Activated CD4-positive, alpha-beta T cell treated with anti-CD3 and anti-CD28 coated beads, Interleukin-2, amount 10 ng/mL, durations not matched to agents 7 days and 5 days (primary cell): ENCODE results near the gene SMG6. TPM values are rescaled to one million over a fixed set of nuclear protein-coding genes. Genes with fewer than 3 reads are reported as not detected.
A peak's percentile ranks its signal among the peaks of the same experiment; 100 is the strongest.
"Not testable (repeated sequence)": the region's sequence is repeated elsewhere in the genome, so short reads cannot be mapped to it uniquely, and the experiment has no call there.

Experiments used
- CTCF ChIA-PET: fragments of 350-600 bp; sonication (Branson Sonifier 250); formaldehyde crosslinking; loops from one replicate; lab custom pipeline; 2021; ENCODE audit warnings: antibody characterized with exemption; lab: Charles Lee
- POLR2A ChIA-PET: fragments of 350-600 bp; sonication (Branson Sonifier 250); formaldehyde crosslinking; loops from one replicate; lab custom pipeline; 2021; ENCODE audit warnings: antibody characterized with exemption; lab: Charles Lee
- DNase-seq: peaks from one replicate; pipeline ENCODE4 v3.0.0-alpha.2; 2020
- H3K27ac Mint-ChIP-seq: one replicate; pipeline ENCODE4 v1.8.0; 2021; ENCODE audit warnings: mild to moderate bottlenecking, moderate library complexity, mixed read lengths
- H3K27me3 Mint-ChIP-seq: one replicate; pipeline ENCODE4 v1.8.0; 2021; ENCODE audit warnings: mixed read lengths
- H3K36me3 Mint-ChIP-seq: one replicate; pipeline ENCODE4 v1.8.0; 2021; ENCODE audit warnings: low read depth, mixed read lengths
- H3K4me1 Mint-ChIP-seq: one replicate; pipeline ENCODE4 v1.8.0; 2021; ENCODE audit warnings: mixed read lengths
- H3K4me3 Mint-ChIP-seq: one replicate; pipeline ENCODE4 v1.8.0; 2021; ENCODE audit warnings: mild to moderate bottlenecking, moderate library complexity, mixed read lengths
- H3K9me3 Mint-ChIP-seq: one replicate; pipeline ENCODE4 v1.8.0; 2021; ENCODE audit warnings: mixed read lengths
- total RNA-seq, 2 experiments: library from RNA; stranded (reverse); gene quantifications; one replicate each; pipeline ENCODE4 v1.2.3, GENCODE V29; 2021

The SMG6 gene
- total RNA-seq, 2 experiments from 2014 or later, result 44.3 to 51.1 TPM

DNA sequence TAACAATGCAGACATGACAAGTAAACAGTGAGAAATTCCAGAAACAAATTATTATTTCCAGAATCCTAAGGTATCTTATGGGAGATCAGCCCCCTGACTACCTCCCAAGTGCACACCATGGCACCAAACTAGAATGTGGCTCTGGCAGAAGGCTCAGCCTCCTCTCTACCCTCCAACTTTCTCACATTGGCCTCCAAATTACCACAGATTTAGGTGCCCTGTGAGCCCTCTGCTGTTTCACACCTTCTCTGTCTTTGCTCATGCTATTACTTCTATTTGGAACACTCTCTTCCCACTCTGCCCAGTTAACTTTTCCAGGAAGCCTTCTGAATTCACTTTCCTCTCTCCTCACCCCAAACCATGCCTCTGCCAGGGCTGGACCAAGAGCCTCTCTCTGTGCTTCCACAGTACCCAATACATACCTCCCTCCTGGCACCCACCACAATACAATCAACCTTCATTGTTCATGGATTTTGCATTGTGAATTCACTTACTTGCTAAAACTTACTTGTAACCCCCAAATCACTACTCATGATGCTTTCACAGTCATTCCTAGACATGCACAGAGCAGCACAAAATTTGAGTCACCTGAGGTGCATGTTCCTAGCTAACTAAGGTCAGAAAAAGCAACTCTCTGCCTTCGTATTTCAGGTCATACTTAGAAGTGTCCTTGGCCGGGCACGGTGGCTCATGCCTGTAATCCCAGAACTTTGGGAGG, 31.4 kb downstream of the SMG6 start:
- CTCF ChIA-PET, result interaction anchor here (1.0 to 2.6 kb wide), 3 partner anchors 12 to 217 kb away, joined by 3 to 8 read pairs (median 6); partner anchors contain the start of gene HIC1

DNA sequence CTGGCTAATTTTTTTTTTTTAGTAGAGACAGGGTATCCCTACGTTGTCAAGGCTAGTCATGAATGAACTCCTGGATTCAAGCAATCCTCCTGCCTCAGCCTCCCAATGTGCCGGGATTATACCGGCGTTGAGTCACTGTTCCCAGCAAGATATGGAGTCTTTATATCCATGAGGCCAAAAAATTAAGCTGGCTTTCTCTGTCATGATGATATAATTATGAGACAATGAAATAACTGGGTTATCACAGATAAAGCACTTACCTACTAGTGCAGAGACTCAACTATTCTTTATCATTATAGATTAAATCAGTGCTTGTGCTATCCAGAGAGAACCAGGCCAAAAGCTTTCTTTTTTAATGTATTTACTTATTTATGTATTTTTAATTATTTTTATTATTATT, 36.2 kb downstream of the SMG6 start:
- H3K9me3 Mint-ChIP-seq, result no peaks in the 10 kb centered on the region
- H3K27ac Mint-ChIP-seq, result peak overlapping the region; percentile 96
- H3K27me3 Mint-ChIP-seq, result no peaks in the 10 kb centered on the region
- CTCF ChIA-PET, result interaction anchor here (1.2 to 3.6 kb wide), 4 partner anchors 8 to 214 kb away, joined by 3 to 20 read pairs (median 4); partner anchors contain the start of gene HIC1
- H3K36me3 Mint-ChIP-seq, result peaks cover 52% of the 10 kb centered on the region
- H3K4me3 Mint-ChIP-seq, result peak overlapping the region; percentile 74
- POLR2A ChIA-PET, result no interaction called here
- DNase-seq, result no peak
- H3K4me1 Mint-ChIP-seq, result peaks cover 81% of the 10 kb centered on the region

More for the DNA sequence above, 31.4 kb downstream of the SMG6 start:
- Mint-ChIP-seq H3K27me3 (no peaks in the 10 kb centered on the region), H3K27ac (peak overlapping the region; percentile 65), H3K36me3 (peaks cover 55% of the 10 kb centered on the region), H3K4me3 (no peak overlapping the region), H3K9me3 (no peaks in the 10 kb centered on the region), H3K4me1 (peaks cover 74% of the 10 kb centered on the region)
- POLR2A ChIA-PET, result no interaction called here
- DNase-seq, result no peak

DNA sequence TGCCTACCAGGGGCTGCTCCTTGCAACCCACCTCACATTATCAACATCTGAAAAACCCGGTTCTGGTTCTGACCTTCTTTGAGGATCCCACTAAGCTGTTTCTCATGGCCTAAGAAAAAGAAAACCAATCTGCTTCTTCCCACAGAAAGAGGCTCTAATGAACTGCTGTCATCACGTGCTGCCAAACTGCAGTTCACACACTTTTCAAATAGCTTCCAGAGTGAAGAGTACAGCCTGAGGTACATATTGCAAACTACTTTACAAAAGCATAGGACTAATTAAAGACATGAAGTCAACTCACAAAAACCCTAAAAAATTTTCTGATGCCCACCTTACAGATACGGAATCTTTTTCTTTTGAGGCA, 36.7 kb downstream of the SMG6 start:
- DNase-seq, result peak; percentile 22
- H3K27me3 Mint-ChIP-seq, result no peaks in the 10 kb centered on the region
- ChIA-PET POLR2A (interaction anchor here (0.6 kb wide), 1 partner anchor 176 kb away, joined by 3 read pairs; no protein-coding TSS in a partner anchor), CTCF (interaction anchor here (0.6 to 3.6 kb wide), 7 partner anchors 9 to 230 kb away, joined by 3 to 20 read pairs (median 4); partner anchors contain the start of gene HIC1)
- H3K36me3 Mint-ChIP-seq, result peaks cover 51% of the 10 kb centered on the region
- peak overlapping the region; percentile 96 for H3K27ac Mint-ChIP-seq
- no peaks in the 10 kb centered on the region for H3K9me3 Mint-ChIP-seq
- peak overlapping the region; percentile 74 for H3K4me3 Mint-ChIP-seq
- peaks cover 81% of the 10 kb centered on the region for H3K4me1 Mint-ChIP-seq

DNA sequence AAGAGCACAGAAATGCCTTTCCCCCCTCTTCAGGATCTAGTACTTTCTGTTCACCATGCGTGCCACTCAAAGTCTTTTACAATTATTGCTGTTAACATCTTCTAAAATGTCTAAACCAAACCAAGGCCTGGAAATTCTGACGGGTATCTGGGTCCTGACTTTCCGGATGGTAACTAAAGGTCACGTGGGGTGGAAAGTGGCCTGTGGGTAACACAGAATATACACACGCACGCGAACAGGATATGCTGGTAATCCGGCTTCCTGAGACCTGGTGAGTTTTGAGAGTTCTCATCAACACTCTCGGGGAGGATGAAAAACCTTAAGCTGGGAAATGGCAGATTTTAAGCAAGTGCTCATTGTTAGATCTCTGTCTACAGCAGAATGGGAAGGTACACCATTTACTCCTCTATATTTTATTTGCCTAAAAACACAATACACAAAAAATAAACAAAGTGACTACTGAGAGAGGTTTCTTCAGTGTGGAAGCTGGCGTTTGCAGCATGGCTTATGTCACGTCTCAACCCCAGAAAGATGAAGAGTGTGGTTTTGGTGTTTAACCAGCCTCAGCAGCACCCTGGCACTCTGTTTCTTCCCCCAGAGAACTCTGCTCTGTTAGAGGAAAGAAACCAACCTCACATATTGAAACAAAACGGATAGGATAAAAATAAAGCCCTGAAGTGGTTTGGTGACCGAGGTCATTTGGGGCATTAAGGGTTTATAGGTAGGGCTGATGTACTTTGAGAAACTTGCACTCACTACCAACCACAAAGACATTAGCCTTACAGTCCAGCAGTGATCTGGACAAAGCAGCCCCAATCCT, 37.3 kb downstream of the SMG6 start:
- ChIA-PET CTCF (interaction anchor here (0.6 to 3.2 kb wide), 10 partner anchors 13 to 230 kb away, joined by 3 to 15 read pairs (median 4); partner anchors contain the start of gene HIC1), POLR2A (interaction anchor here (0.6 kb wide), 1 partner anchor 175 kb away, joined by 3 read pairs; no protein-coding TSS in a partner anchor)
- peak; percentile 95 for DNase-seq
- Mint-ChIP-seq H3K36me3 (peaks cover 54% of the 10 kb centered on the region), H3K9me3 (no peaks in the 10 kb centered on the region), H3K27me3 (no peaks in the 10 kb centered on the region), H3K4me3 (peak overlapping the region; percentile 74), H3K27ac (peak overlapping the region; percentile 96), H3K4me1 (peaks cover 84% of the 10 kb centered on the region)

DNA sequence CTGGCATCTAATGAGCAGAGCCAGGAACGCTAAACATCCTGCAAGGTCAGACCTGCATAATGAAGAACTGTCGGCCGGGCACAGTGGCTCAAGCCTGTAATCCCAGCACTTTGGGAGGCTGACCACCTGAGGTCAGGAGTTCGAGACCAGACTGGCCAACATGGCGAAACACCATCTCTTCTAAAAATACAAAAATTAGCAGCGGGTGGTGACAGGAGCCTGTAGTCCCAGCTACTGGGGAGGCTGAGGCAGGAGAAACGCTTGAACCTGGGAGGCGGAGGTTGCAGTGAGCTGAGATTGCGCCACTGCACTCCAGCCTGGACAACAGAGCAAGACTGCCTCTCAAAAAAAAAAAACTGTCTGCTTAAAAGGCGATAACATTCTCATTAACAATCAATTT, 38.4 kb downstream of the SMG6 start:
- Mint-ChIP-seq H3K36me3 (peaks cover 53% of the 10 kb centered on the region), H3K27ac (peak overlapping the region; percentile 96), H3K4me1 (peaks cover 83% of the 10 kb centered on the region), H3K4me3 (peak overlapping the region; percentile 74)
- CTCF ChIA-PET, result interaction anchor here (0.6 to 3.2 kb wide), 9 partner anchors 11 to 211 kb away, joined by 3 to 15 read pairs (median 5); partner anchors contain the start of gene HIC1
- POLR2A ChIA-PET, DNase-seq, H3K9me3 Mint-ChIP-seq, H3K27me3 Mint-ChIP-seq: not testable (repeated sequence)

DNA sequence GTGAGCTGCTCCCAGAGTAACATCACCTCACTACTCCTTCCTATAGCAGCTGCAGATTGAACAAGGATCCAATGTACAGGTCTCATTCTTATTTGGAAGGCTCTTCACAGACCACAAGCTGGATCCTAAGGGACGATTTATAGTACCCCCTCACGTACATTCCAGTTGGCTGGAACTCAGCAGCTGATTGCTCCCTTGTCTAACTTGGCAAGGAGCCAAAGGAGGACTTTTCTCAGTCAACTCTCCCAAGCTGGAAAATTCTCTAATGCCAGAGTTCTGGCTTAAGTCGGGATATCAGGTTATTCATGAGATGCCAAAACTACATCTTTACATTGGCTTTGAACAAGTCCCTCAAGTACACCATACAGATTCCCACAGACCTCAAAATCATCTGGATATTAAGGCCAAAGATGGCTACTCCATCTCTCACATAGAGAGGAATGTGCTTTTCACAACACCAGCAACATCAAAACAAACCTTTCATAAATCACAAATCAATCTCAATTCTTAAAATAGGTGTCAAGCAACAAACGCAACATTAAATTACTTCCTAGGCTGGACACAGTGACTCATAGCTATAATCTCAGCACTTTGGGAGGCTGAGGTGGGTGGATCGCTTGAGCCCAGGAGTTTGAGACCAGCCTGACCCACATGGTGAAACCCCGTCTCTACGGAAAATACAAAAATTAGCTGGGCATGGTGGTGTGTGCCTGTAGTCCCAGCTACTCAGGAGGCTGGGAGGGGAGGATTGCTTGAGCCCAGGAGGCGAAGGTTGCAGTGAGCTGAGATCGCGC, 39.3 kb downstream of the SMG6 start:
- no peak for DNase-seq
- Mint-ChIP-seq H3K36me3 (peaks cover 50% of the 10 kb centered on the region), H3K4me3 (peak overlapping the region; percentile 74), H3K27me3 (no peaks in the 10 kb centered on the region), H3K4me1 (peaks cover 83% of the 10 kb centered on the region), H3K9me3 (no peaks in the 10 kb centered on the region), H3K27ac (peak overlapping the region; percentile 96)
- ChIA-PET CTCF (interaction anchor here (0.7 to 3.2 kb wide), 11 partner anchors 11 to 544 kb away, joined by 3 to 19 read pairs (median 4); partner anchors contain the start of gene HIC1), POLR2A (interaction anchor here (1.1 kb wide), 1 partner anchor 11 kb away, joined by 3 read pairs; no protein-coding TSS in a partner anchor)

DNA sequence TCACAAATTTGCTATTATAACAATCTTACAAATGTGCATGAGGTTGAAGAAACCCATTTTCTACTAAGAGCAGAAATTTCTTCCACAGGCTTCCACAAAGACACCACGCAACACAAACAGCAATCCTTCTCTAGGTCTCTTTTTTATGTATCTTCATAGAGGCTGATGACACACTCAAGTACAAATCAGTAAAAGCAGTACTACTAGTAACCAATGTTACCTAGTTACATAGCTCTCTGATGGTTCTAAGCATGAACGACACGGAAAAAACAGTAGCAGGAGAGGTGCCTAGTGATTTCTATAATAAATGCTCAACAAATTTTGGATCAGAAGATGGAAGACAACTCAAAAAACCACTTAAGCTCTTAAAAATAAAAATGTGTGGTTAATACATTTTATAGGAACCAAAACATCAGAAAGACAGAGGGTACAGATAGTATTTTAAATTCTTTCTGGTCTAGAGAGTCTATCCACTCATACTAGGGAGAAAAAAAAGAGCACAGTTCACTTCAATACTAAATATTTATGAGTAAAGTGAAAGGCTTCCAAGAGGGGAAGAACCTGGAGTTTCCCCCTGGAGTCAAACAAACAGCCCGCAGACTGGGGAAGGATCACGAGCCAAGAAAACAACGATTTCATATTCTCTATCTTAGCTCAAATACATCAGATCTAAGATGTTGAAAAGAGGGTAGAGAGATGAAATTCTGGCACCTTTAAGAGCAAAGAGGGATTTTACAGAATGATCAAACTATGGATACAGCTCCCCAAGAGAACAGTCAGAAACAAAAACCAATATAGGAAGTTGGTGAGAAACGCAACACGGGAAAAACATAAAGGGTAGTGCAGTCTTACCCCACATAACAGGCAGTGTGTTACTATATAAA, 40.2 kb downstream of the SMG6 start:
- no peak for DNase-seq
- peak overlapping the region; percentile 74 for H3K4me3 Mint-ChIP-seq
- H3K36me3 Mint-ChIP-seq, result peaks cover 58% of the 10 kb centered on the region
- ChIA-PET CTCF (interaction anchor here (0.7 to 3.2 kb wide), 11 partner anchors 10 to 543 kb away, joined by 3 to 19 read pairs (median 4); partner anchors contain the start of gene HIC1), POLR2A (interaction anchor here (1.1 kb wide), 1 partner anchor 10 kb away, joined by 3 read pairs; no protein-coding TSS in a partner anchor)
- H3K9me3 Mint-ChIP-seq, result no peaks in the 10 kb centered on the region
- H3K27ac Mint-ChIP-seq, result peak overlapping the region; percentile 96
- peaks cover 89% of the 10 kb centered on the region for H3K4me1 Mint-ChIP-seq
- no peaks in the 10 kb centered on the region for H3K27me3 Mint-ChIP-seq

DNA sequence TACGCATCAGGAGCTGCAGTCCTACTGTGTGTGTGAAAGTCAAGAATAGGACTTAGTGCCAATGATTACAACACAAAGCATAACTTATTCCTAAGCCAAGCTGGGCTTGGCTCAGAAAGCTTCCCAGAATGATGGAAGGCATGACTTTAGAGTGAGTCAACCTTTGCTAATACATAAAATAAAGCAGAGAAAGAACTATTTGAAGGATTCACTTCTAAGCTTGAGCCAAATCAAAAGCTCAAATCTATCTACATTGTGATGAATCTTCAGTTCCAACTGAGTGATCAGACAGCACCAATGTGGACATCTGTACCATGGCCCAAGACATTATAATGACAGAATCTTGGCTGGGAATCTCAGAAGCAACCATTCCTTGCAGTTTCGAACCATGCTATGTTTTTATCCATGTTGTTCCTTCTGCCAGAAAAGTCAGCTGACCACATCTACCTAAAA, 41.4 kb downstream of the SMG6 start:
- H3K36me3 Mint-ChIP-seq, result peaks cover 62% of the 10 kb centered on the region
- H3K4me3 Mint-ChIP-seq, result peak overlapping the region; percentile 24
- H3K4me1 Mint-ChIP-seq, result peaks cover 91% of the 10 kb centered on the region
- no peak for DNase-seq
- POLR2A ChIA-PET, result no interaction called here
- H3K27me3 Mint-ChIP-seq, result no peaks in the 10 kb centered on the region
- H3K27ac Mint-ChIP-seq, result peak overlapping the region; percentile 96
- CTCF ChIA-PET, result interaction anchor here (1.1 to 3.1 kb wide), 5 partner anchors 8 to 97 kb away, joined by 3 to 19 read pairs (median 3); partner anchors contain the start of genes SMG6 and SRR
- H3K9me3 Mint-ChIP-seq, result no peaks in the 10 kb centered on the region

DNA sequence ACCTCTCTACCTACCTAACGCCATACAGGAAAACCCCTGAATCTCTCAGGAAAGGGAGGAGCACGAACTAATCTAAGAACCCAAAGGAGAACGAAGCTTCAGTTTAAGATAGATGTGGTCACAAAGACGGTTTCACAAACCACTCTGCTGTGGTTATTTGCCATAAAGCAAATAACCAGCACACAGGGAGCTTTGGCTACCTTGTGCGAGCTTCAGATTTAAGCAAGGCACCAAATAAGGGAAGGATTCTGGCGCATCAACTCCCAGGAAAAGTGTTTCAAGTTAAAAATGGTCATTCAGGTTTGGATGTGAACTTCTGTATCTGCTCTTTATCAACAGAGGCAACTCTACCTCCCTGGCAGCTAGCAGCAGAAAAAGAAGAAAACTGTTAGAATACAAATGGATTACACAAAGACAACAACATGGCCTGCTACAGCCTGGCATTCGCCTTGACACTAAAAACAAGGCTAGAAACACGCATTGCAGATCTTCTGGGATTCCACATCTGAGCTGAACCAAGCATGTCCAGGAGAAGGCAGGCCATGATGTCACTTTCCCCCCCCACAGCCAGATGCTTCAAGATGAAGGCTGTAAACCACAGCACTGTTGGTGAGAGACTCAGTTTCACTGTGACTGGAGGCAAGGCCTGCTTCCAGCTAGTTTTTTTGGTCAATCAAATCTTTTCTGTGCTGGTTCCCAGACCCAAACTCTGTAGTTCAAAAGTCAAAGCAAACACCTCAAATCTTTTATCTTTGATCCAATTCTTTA, 43.6 kb downstream of the SMG6 start:
- peak overlapping the region; percentile 91 for H3K27ac Mint-ChIP-seq
- peak; percentile 85 for DNase-seq
- ChIA-PET POLR2A (interaction anchor here (0.6 to 1.0 kb wide), 2 partner anchors 15 to 166 kb away, joined by 3 to 6 read pairs; no protein-coding TSS in a partner anchor), CTCF (interaction anchor here (0.8 to 5.0 kb wide), 8 partner anchors 9 to 204 kb away, joined by 3 to 71 read pairs (median 10); partner anchors contain the start of gene HIC1)
- no peaks in the 10 kb centered on the region for H3K27me3 Mint-ChIP-seq
- H3K36me3 Mint-ChIP-seq, result peaks cover 64% of the 10 kb centered on the region
- H3K4me3 Mint-ChIP-seq, result peak overlapping the region; percentile 77
- H3K9me3 Mint-ChIP-seq, result no peaks in the 10 kb centered on the region
- H3K4me1 Mint-ChIP-seq, result peaks cover 82% of the 10 kb centered on the region

DNA sequence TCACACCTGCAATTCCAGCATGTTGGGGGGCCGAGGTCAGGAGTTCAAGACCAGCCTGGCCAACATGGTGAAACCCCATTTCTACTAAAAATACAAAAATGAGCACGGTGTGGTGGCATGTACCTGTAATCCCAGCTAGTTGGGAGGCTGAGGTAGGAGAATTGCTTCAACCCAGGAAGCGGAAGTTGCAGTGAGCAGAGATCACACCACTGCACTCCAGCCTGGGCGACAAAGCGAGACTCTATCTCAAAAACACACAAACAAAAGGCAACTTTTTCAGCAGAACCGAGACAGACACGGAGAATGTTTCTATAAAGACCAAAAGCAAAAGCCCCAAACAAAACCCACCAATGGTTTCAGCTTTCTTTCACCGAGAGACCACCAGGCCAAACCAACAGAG, 44.8 kb downstream of the SMG6 start:
- DNase-seq, result peak; percentile 28
- H3K9me3 Mint-ChIP-seq, H3K27me3 Mint-ChIP-seq, POLR2A ChIA-PET: not testable (repeated sequence)
- H3K4me3 Mint-ChIP-seq, result peak overlapping the region; percentile 77
- H3K36me3 Mint-ChIP-seq, result peaks cover 67% of the 10 kb centered on the region
- peak overlapping the region; percentile 91 for H3K27ac Mint-ChIP-seq
- CTCF ChIA-PET, result interaction anchor here (0.7 to 5.0 kb wide), 8 partner anchors 8 to 203 kb away, joined by 3 to 71 read pairs (median 12); partner anchors contain the start of gene HIC1
- peaks cover 82% of the 10 kb centered on the region for H3K4me1 Mint-ChIP-seq
